ENCODE data around the gene ARFGEF3. TPM values are rescaled to one million over a fixed set of nuclear protein-coding genes. Genes with fewer than 3 reads are reported as not detected.

ARFGEF3 gene
- total and polyA plus RNA-seq, 2 donors (not counting 1 experiment from before 2014, with no cell fraction given) = under 0.01 to 0.14 TPM

DNA sequence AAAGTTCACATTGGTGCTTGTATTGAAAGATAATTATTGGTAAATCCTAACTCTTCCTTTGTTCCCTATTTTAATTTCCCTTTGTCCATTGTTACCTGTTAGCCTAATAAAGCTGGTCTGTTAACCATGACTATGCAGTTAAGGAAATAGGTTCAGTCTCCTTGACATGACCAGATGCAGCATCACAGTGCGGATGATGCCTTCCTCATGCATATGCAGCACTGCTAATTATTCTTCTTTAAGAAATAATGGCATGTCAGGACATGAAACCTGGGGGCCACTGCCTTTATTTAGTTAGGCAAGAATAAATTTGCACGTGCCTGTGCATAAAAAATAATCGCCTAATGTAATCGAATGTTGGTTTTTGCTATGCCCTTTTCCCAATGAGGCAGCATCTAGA is 40.1 kb downstream of the ARFGEF3 start:
- Histone ChIP-seq H3K36me3 (ENCODE audit: control insufficient read depth, insufficient read depth, low read length) (no peaks in the 10 kb centered on the region), H4K20me1 (ENCODE audit: control insufficient read depth, extremely low read depth, insufficient read depth, low read length) (no peaks in the 10 kb centered on the region), H3K9me3 (ENCODE audit: control insufficient read depth, insufficient read depth, low read depth, low read length) (no peaks in the 10 kb centered on the region), H3K79me2 (ENCODE audit: control insufficient read depth, insufficient read depth, low read length) (no peaks in the 10 kb centered on the region), H3K4me1 (ENCODE audit: control insufficient read depth, extremely low read depth, insufficient read depth, low read length) (no peaks in the 10 kb centered on the region), H3K4me2 (ENCODE audit: extremely low read depth, insufficient read depth, low read length) (no peak overlapping the region), H3K27me3 (ENCODE audit: control insufficient read depth, insufficient read depth, low read length) (no peaks in the 10 kb centered on the region), H3K27ac (ENCODE audit: insufficient read depth, low read length) (no peak overlapping the region), H3K4me3 (replicated peaks in 1 of 4; ENCODE audit: control extremely low read depth in 1 of 4, insufficient read depth in 1 of 4, low read depth in 3 of 4, low read length in 4 of 4) (no peak overlapping the region), H2AFZ (ENCODE audit: low read length) (no peak overlapping the region), H3K9ac (ENCODE audit: insufficient read depth, low read length) (no peak overlapping the region)
- DNase-seq (ENCODE audit: low read depth in 2 of 2) = no peak
- TF ChIP-seq EZH2 (IDR thresholded peaks at IDR 0.05; ENCODE audit: low read length, missing control alignments) = no peak
- TF ChIP-seq, protein P1, sequence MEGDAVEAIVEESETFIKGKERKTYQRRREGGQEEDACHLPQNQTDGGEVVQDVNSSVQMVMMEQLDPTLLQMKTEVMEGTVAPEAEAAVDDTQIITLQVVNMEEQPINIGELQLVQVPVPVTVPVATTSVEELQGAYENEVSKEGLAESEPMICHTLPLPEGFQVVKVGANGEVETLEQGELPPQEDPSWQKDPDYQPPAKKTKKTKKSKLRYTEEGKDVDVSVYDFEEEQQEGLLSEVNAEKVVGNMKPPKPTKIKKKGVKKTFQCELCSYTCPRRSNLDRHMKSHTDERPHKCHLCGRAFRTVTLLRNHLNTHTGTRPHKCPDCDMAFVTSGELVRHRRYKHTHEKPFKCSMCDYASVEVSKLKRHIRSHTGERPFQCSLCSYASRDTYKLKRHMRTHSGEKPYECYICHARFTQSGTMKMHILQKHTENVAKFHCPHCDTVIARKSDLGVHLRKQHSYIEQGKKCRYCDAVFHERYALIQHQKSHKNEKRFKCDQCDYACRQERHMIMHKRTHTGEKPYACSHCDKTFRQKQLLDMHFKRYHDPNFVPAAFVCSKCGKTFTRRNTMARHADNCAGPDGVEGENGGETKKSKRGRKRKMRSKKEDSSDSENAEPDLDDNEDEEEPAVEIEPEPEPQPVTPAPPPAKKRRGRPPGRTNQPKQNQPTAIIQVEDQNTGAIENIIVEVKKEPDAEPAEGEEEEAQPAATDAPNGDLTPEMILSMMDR (conservative IDR thresholded peaks at IDR 0.05 in 1 of 2, IDR thresholded peaks at IDR 0.05 in 1 of 2; ENCODE audit: low read depth in 1 of 2, low read length in 2 of 2) = no peak

DNA sequence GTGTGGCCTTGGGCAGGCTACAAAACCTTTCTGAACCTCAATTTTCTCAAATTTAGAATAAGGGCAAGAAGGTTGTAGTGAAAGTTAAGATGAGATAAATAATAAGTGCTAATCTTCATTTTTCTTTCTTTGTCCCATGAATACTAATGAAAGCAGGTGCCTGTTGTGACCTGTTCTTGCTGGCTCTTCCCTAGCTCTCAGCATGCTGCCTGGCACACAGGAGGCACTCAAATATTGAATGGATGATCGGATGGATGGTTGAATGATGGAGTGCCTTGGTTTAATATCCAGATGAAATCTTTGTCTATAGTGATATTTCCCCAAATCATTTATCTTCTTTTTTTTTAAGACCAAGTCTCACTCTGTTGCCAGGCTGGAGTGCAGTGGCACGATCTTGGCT is 41.6 kb downstream of the ARFGEF3 start:
- H4K20me1 ChIP-seq (ENCODE audit: control insufficient read depth, extremely low read depth, insufficient read depth, low read length) = no peaks in the 10 kb centered on the region
- no peaks in the 10 kb centered on the region for H3K4me1 ChIP-seq (ENCODE audit: control insufficient read depth, extremely low read depth, insufficient read depth, low read length)
- H3K27me3 ChIP-seq (ENCODE audit: control insufficient read depth, insufficient read depth, low read length) = no peaks in the 10 kb centered on the region
- no peak overlapping the region for H3K9ac ChIP-seq (ENCODE audit: insufficient read depth, low read length)
- no peaks in the 10 kb centered on the region for H3K79me2 ChIP-seq (ENCODE audit: control insufficient read depth, insufficient read depth, low read length)
- no peaks in the 10 kb centered on the region for H3K36me3 ChIP-seq (ENCODE audit: control insufficient read depth, insufficient read depth, low read length)
- H3K9me3 ChIP-seq (ENCODE audit: control insufficient read depth, insufficient read depth, low read depth, low read length) = no peaks in the 10 kb centered on the region
- no peak overlapping the region for H3K4me3 ChIP-seq (replicated peaks in 1 of 4; ENCODE audit: control extremely low read depth in 1 of 4, insufficient read depth in 1 of 4, low read depth in 3 of 4, low read length in 4 of 4)
- no peak overlapping the region for H2AFZ ChIP-seq (ENCODE audit: low read length)
- no peak overlapping the region for H3K27ac ChIP-seq (ENCODE audit: insufficient read depth, low read length)
- no peak overlapping the region for H3K4me2 ChIP-seq (ENCODE audit: extremely low read depth, insufficient read depth, low read length)
- DNase-seq (ENCODE audit: low read depth in 2 of 2) = no peak
- TF ChIP-seq, protein P1 (conservative IDR thresholded peaks at IDR 0.05 in 1 of 2, IDR thresholded peaks at IDR 0.05 in 1 of 2; ENCODE audit: low read depth in 1 of 2, low read length in 2 of 2) = no peak
- no peak for TF ChIP-seq EZH2 (IDR thresholded peaks at IDR 0.05; ENCODE audit: low read length, missing control alignments)

DNA sequence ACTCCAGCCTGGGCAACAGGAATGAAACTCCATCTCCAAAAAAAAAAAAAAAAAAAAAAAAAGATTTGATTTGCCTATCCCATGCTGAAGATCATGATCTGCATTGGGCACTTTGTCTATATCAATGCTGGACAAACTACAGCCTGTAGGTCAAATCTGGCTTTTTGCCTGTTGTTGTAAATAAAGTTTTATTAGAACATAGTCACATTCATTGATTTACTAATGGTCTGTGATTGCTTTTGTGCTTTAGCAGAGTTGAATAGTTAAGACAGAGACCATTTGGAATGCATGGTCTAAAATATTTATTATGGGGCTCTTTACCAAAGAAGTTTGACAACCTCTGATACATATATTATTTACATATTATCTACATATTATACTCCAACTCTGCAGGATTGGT is 42.6 kb downstream of the ARFGEF3 start:
- H3K27ac ChIP-seq (ENCODE audit: insufficient read depth, low read length) = no peak overlapping the region
- no peak for DNase-seq (ENCODE audit: low read depth in 2 of 2)
- no peak overlapping the region for H2AFZ ChIP-seq (ENCODE audit: low read length)
- no peaks in the 10 kb centered on the region for H3K79me2 ChIP-seq (ENCODE audit: control insufficient read depth, insufficient read depth, low read length)
- no peaks in the 10 kb centered on the region for H3K36me3 ChIP-seq (ENCODE audit: control insufficient read depth, insufficient read depth, low read length)
- no peaks in the 10 kb centered on the region for H3K27me3 ChIP-seq (ENCODE audit: control insufficient read depth, insufficient read depth, low read length)
- no peaks in the 10 kb centered on the region for H3K4me1 ChIP-seq (ENCODE audit: control insufficient read depth, extremely low read depth, insufficient read depth, low read length)
- H3K4me3 ChIP-seq (replicated peaks in 1 of 4; ENCODE audit: control extremely low read depth in 1 of 4, insufficient read depth in 1 of 4, low read depth in 3 of 4, low read length in 4 of 4) = no peak overlapping the region
- H4K20me1 ChIP-seq (ENCODE audit: control insufficient read depth, extremely low read depth, insufficient read depth, low read length) = no peaks in the 10 kb centered on the region
- TF ChIP-seq, protein P1 (conservative IDR thresholded peaks at IDR 0.05 in 1 of 2, IDR thresholded peaks at IDR 0.05 in 1 of 2; ENCODE audit: low read depth in 1 of 2, low read length in 2 of 2) = no peak
- no peak for TF ChIP-seq EZH2 (IDR thresholded peaks at IDR 0.05; ENCODE audit: low read length, missing control alignments)
- no peaks in the 10 kb centered on the region for H3K9me3 ChIP-seq (ENCODE audit: control insufficient read depth, insufficient read depth, low read depth, low read length)
- no peak overlapping the region for H3K9ac ChIP-seq (ENCODE audit: insufficient read depth, low read length)
- no peak overlapping the region for H3K4me2 ChIP-seq (ENCODE audit: extremely low read depth, insufficient read depth, low read length)
